ENCODE measurements around the gene MASP1.

MASP1 gene

DNA sequence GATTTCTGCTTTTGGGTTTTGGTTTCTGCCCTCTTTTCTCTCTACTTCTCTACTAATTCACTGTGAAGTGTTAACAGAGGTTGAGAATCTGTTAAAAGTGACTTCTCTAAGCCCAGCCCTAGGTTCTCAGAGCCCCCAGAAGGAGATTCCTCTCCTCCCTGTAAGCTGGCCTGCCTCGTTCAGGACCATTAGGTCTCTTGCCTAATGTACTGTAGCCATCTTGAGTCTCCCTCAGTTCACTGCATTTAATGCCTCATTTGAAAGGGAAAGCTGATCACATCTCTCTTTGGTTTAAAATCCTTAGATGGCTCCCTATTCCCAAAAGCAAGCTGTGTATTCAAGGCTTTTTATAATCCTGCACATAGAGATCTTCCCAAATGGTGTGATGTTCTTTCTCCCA, 77.9 kb downstream of the MASP1 start:
- no peak overlapping the region for H3K4me2 ChIP-seq
- no peak overlapping the region for H3K4me3 ChIP-seq (IDR thresholded peaks at IDR 0.05; ENCODE audit: insufficient read depth, low read depth, low read length)
- H2AFZ ChIP-seq (ENCODE audit: low read depth) = no peak overlapping the region
- no peaks in the 10 kb centered on the region for H4K20me1 ChIP-seq (ENCODE audit: insufficient read depth)
- H3K27ac ChIP-seq = no peak overlapping the region
- no peaks in the 10 kb centered on the region for H3K36me3 ChIP-seq (ENCODE audit: insufficient read depth)
- H3K27me3 ChIP-seq (ENCODE audit: insufficient read depth, low read depth) = no peaks in the 10 kb centered on the region
- no peaks in the 10 kb centered on the region for H3K79me2 ChIP-seq (ENCODE audit: insufficient read depth, low read depth)
- TF ChIP-seq, protein P1, sequence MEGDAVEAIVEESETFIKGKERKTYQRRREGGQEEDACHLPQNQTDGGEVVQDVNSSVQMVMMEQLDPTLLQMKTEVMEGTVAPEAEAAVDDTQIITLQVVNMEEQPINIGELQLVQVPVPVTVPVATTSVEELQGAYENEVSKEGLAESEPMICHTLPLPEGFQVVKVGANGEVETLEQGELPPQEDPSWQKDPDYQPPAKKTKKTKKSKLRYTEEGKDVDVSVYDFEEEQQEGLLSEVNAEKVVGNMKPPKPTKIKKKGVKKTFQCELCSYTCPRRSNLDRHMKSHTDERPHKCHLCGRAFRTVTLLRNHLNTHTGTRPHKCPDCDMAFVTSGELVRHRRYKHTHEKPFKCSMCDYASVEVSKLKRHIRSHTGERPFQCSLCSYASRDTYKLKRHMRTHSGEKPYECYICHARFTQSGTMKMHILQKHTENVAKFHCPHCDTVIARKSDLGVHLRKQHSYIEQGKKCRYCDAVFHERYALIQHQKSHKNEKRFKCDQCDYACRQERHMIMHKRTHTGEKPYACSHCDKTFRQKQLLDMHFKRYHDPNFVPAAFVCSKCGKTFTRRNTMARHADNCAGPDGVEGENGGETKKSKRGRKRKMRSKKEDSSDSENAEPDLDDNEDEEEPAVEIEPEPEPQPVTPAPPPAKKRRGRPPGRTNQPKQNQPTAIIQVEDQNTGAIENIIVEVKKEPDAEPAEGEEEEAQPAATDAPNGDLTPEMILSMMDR (conservative IDR thresholded peaks at IDR 0.05; ENCODE audit: low read depth, low read length) = no peak
- no peak overlapping the region for H3K9ac ChIP-seq
- H3K4me1 ChIP-seq (ENCODE audit: low read depth, poor library complexity, severe bottlenecking) = no peaks in the 10 kb centered on the region

DNA sequence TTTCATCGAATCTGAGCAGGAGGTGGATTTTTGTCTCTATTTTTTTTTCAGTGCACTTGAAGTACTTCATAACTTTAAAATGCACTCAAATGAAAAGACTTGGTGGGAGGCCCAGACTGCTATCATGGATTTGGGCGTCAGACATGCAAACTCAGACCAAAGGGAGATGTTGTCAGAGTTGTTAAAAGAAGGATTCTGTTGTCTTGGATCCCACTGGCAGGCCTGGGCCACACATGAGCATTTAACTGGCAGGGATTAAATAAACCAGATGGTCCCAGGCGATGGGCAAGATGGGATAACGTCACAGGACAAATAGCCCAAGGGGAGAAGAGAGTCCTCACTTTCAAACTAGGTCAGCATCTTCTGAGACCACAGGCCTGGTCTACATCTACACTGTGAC, 78.8 kb downstream of the MASP1 start:
- TF ChIP-seq, protein P1 (conservative IDR thresholded peaks at IDR 0.05; ENCODE audit: low read depth, low read length) = no peak
- Histone ChIP-seq H3K36me3 (ENCODE audit: insufficient read depth) (no peaks in the 10 kb centered on the region), H3K79me2 (ENCODE audit: insufficient read depth, low read depth) (no peaks in the 10 kb centered on the region)

DNA sequence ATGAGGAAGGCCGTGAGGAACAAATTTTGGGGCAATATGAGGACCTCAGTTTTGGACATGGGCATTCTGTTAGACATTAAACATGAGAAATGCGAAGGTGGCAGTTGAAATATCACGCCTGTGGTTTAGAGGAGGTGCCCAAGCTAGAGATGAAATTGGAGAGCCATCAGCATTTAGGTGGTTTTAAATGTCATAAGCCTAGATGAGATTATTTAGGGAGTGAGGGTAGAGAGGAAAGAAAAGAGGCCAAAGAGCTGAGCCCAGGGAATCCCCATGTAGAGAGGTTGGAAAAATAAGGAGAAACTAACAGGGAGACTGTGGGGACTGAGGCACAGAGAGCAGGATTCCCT, 79.4 kb downstream of the MASP1 start:
- Histone ChIP-seq H3K4me1 (ENCODE audit: low read depth, poor library complexity, severe bottlenecking) (no peaks in the 10 kb centered on the region), H3K4me3 (IDR thresholded peaks at IDR 0.05; ENCODE audit: insufficient read depth, low read depth, low read length) (no peak overlapping the region), H3K9ac (no peak overlapping the region), H3K79me2 (ENCODE audit: insufficient read depth, low read depth) (no peaks in the 10 kb centered on the region), H3K27ac (no peak overlapping the region), H3K36me3 (ENCODE audit: insufficient read depth) (no peaks in the 10 kb centered on the region), H3K4me2 (no peak overlapping the region), H3K27me3 (ENCODE audit: insufficient read depth, low read depth) (no peaks in the 10 kb centered on the region), H2AFZ (ENCODE audit: low read depth) (no peak overlapping the region), H4K20me1 (ENCODE audit: insufficient read depth) (no peaks in the 10 kb centered on the region)
- TF ChIP-seq, protein P1 (conservative IDR thresholded peaks at IDR 0.05; ENCODE audit: low read depth, low read length) = no peak

More for the DNA sequence above, 78.8 kb downstream of the MASP1 start:
- Histone ChIP-seq H3K4me3 (IDR thresholded peaks at IDR 0.05; ENCODE audit: insufficient read depth, low read depth, low read length) (no peak overlapping the region), H3K27me3 (ENCODE audit: insufficient read depth, low read depth) (no peaks in the 10 kb centered on the region), H2AFZ (ENCODE audit: low read depth) (no peak overlapping the region), H3K4me2 (no peak overlapping the region), H3K27ac (no peak overlapping the region), H3K4me1 (ENCODE audit: low read depth, poor library complexity, severe bottlenecking) (no peaks in the 10 kb centered on the region), H4K20me1 (ENCODE audit: insufficient read depth) (no peaks in the 10 kb centered on the region), H3K9ac (no peak overlapping the region)

DNA sequence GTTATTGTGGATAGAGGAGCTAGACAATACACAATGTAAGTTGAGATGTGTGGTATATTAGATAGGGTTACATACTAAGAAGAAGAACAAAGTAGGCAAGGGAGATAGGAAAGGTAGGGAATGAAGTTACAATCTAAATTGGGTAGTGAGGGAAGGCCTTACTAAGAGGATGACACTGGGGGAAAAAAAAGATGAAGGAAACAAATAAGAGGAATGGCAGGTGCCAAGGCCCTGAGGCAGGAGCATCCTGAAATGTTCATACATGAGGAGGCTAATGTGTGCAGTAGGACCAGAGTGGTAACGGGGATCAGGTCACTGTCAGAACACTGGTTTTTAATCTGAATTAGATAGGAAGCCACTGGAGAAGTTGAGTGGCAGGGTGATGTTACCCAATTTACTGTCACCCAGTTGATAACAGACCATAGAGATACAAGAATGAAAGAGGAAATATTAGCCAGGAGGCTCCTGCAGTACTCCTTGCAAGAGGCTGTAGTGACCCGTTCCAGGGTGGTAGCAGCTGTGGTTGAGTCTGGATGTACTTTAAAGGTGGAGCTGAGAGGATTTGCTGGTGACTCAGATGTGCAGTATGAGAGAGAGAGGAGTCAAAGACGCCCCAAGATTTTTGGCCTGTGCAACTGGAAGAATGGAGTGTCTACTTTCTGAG, 79.9 kb downstream of the MASP1 start:
- no peaks in the 10 kb centered on the region for H3K27me3 ChIP-seq (ENCODE audit: insufficient read depth, low read depth)
- H3K79me2 ChIP-seq (ENCODE audit: insufficient read depth, low read depth) = no peaks in the 10 kb centered on the region
- no peak overlapping the region for H3K4me2 ChIP-seq
- no peaks in the 10 kb centered on the region for H4K20me1 ChIP-seq (ENCODE audit: insufficient read depth)
- no peaks in the 10 kb centered on the region for H3K4me1 ChIP-seq (ENCODE audit: low read depth, poor library complexity, severe bottlenecking)
- H2AFZ ChIP-seq (ENCODE audit: low read depth) = no peak overlapping the region
- H3K4me3 ChIP-seq (IDR thresholded peaks at IDR 0.05; ENCODE audit: insufficient read depth, low read depth, low read length) = no peak overlapping the region
- H3K36me3 ChIP-seq (ENCODE audit: insufficient read depth) = no peaks in the 10 kb centered on the region
- no peak overlapping the region for H3K27ac ChIP-seq
- no peak overlapping the region for H3K9ac ChIP-seq
- TF ChIP-seq, protein P1 (conservative IDR thresholded peaks at IDR 0.05; ENCODE audit: low read depth, low read length) = no peak

Data from KMS-11 (cell line).